Neural progenitor cell (in vitro differentiated cells): ENCODE measurements around the gene XPA. TPM values are rescaled to one million over a fixed set of nuclear protein-coding genes. Genes with fewer than 3 reads are reported as not detected.

Experiments
- DNase-seq: peaks from one replicate; pipeline ENCODE4 v3.0.0-alpha.2; 2016; ENCODE audit warnings: low spot score
- H2AFZ ChIP-seq: fragments of 200-600 bp; sonication (generic); replicated peaks from 2 replicates; pipeline ENCODE4 v1.6.1; 2016; ENCODE audit warnings: antibody characterized with exemption
- H3F3A ChIP-seq: fragments of 200-600 bp; sonication (generic); 2 replicates; pipeline ENCODE4 v1.6.1; 2016; ENCODE audit warnings: antibody characterized with exemption, low read depth
- H3K27ac ChIP-seq: fragments of 200-600 bp; sonication (generic); 2 replicates; pipeline ENCODE4 v1.5.1; 2016; ENCODE audit warnings: mild to moderate bottlenecking
- H3K27me3 ChIP-seq: fragments of 200-600 bp; sonication (generic); 2 replicates; pipeline ENCODE4 v1.6.1; 2016; ENCODE audit warnings: mild to moderate bottlenecking, moderate library complexity
- H3K36me3 ChIP-seq: fragments of 200-600 bp; sonication (generic); 2 replicates; pipeline ENCODE4 v1.5.1; 2016
- H3K4me1 ChIP-seq: fragments of 200-600 bp; sonication (generic); 2 replicates; pipeline ENCODE4 v1.6.1; 2016; ENCODE audit warnings: mixed run types
- H3K4me2 ChIP-seq: fragments of 200-600 bp; sonication (generic); 2 replicates; pipeline ENCODE4 v1.6.1; 2016
- H3K4me3 ChIP-seq: fragments of 200-600 bp; sonication (generic); 2 replicates; pipeline ENCODE4 v1.5.1; 2016
- H3K79me2 ChIP-seq: fragments of 200-600 bp; sonication (generic); 2 replicates; pipeline ENCODE4 v1.6.1; 2016; ENCODE audit warnings: low read depth
- H3K9ac ChIP-seq: fragments of 200-600 bp; sonication (generic); 2 replicates; pipeline ENCODE4 v1.6.1; 2016
- H3K9me3 ChIP-seq: fragments of 200-600 bp; sonication (generic); 2 replicates; pipeline ENCODE4 v1.5.1; 2016; ENCODE audit warnings: low read depth
- H4K20me1 ChIP-seq: fragments of 200-600 bp; sonication (generic); 2 replicates; pipeline ENCODE4 v1.6.1; 2016; ENCODE audit warnings: low read depth
- H3K27ac Mint-ChIP-seq: 3 replicates; pipeline ENCODE4 v1.8.0; 2021; ENCODE audit warnings: mixed read lengths
- H3K27me3 Mint-ChIP-seq: 2 replicates; pipeline ENCODE4 v1.8.0; 2022; ENCODE audit warnings: low read depth, mild to moderate bottlenecking, inconsistent platforms, moderate library complexity, mixed read lengths; ENCODE audit not compliant: insufficient read depth
- H3K36me3 Mint-ChIP-seq: 3 replicates; pipeline ENCODE4 v1.8.0; 2021; ENCODE audit warnings: mixed read lengths
- H3K4me1 Mint-ChIP-seq: 3 replicates; pipeline ENCODE4 v1.8.0; 2021; ENCODE audit warnings: mixed read lengths
- H3K4me3 Mint-ChIP-seq: 3 replicates; pipeline ENCODE4 v1.8.0; 2021; ENCODE audit warnings: mild to moderate bottlenecking, moderate library complexity, mixed read lengths
- H3K9me3 Mint-ChIP-seq: 3 replicates; pipeline ENCODE4 v1.8.0; 2020; ENCODE audit warnings: mixed read lengths
- CTCF ChIP-seq: fragments of 200-600 bp; sonication (generic); IDR thresholded peaks from 2 replicates; pipeline ENCODE4 v1.5.1; 2017; ENCODE audit warnings: antibody characterized with exemption, mild to moderate bottlenecking
- EZH2 ChIP-seq: fragments of 200-600 bp; sonication (generic); IDR thresholded peaks from 2 replicates; pipeline ENCODE4 v1.6.1; 2017; ENCODE audit warnings: antibody characterized with exemption, mild to moderate bottlenecking, moderate library complexity
- EZH2phosphoT487 ChIP-seq: fragments of 200-600 bp; sonication (generic); IDR thresholded peaks from 2 replicates; pipeline ENCODE4 v1.6.1; 2017; ENCODE audit warnings: antibody characterized with exemption
- total RNA-seq: library from RNA; depleted of rRNA; stranded (reverse); fragments of >200 nt; gene quantifications from 2 replicates; pipeline ENCODE4 v1.2.3, GENCODE V29; 2015; ENCODE audit warnings: low replicate concordance

The XPA gene
- total RNA-seq, 1 donor from 2014 or later = 9.2 TPM

- Histone ChIP-seq H3K4me2 (peak overlapping the region; percentile 39), H3K9me3 (no peaks in the 10 kb centered on the region), H3F3A (peaks cover 9% of the 10 kb centered on the region), H3K4me3 (no peak overlapping the region), H2AFZ (no peak overlapping the region), H3K36me3 (no peaks in the 10 kb centered on the region), H3K27ac (no peak overlapping the region), H4K20me1 (peaks cover 7% of the 10 kb centered on the region), H3K9ac (no peak overlapping the region), H3K79me2 (no peaks in the 10 kb centered on the region), H3K4me1 (no peaks in the 10 kb centered on the region), H3K27me3 (peaks cover 60% of the 10 kb centered on the region)
- DNase-seq = peak; percentile 44
- no peak overlapping the region for H3K4me3 Mint-ChIP-seq
- H3K27me3 Mint-ChIP-seq = peaks cover 5% of the 10 kb centered on the region
- H3K4me1 Mint-ChIP-seq = no peaks in the 10 kb centered on the region
- no peak for TF ChIP-seq EZH2
- TF ChIP-seq CTCF = no peak
- H3K36me3 Mint-ChIP-seq = no peaks in the 10 kb centered on the region
- no peaks in the 10 kb centered on the region for H3K9me3 Mint-ChIP-seq
- no peak overlapping the region for H3K27ac Mint-ChIP-seq
Measured at GRCh38 chr9:97711223-97711626, 14.1 kb upstream of the XPA start.

- H3F3A ChIP-seq = peaks cover 9% of the 10 kb centered on the region
- no peaks in the 10 kb centered on the region for H3K4me1 Mint-ChIP-seq
- H3K27me3 Mint-ChIP-seq = peaks cover 5% of the 10 kb centered on the region
- H2AFZ ChIP-seq = no peak overlapping the region
- peak; percentile 85 for DNase-seq
- no peaks in the 10 kb centered on the region for H3K4me1 ChIP-seq
- no peaks in the 10 kb centered on the region for H3K79me2 ChIP-seq
- no peak overlapping the region for H3K27ac ChIP-seq
- no peaks in the 10 kb centered on the region for H3K36me3 ChIP-seq
- no peak overlapping the region for H3K27ac Mint-ChIP-seq
- H3K9me3 ChIP-seq = no peaks in the 10 kb centered on the region
- H4K20me1 ChIP-seq = peaks cover 7% of the 10 kb centered on the region
- peaks cover 66% of the 10 kb centered on the region for H3K27me3 ChIP-seq
- H3K9me3 Mint-ChIP-seq = no peaks in the 10 kb centered on the region
- no peak overlapping the region for H3K4me3 ChIP-seq
- H3K9ac ChIP-seq = no peak overlapping the region
- TF ChIP-seq CTCF = peak; percentile 89
- TF ChIP-seq EZH2phosphoT487 = no peak
- H3K36me3 Mint-ChIP-seq = no peaks in the 10 kb centered on the region
- H3K4me3 Mint-ChIP-seq = no peak overlapping the region
- H3K4me2 ChIP-seq = peak overlapping the region; percentile 39
Measured at GRCh38 chr9:97710356-97711222, 13.4 kb upstream of the XPA start.

- Mint-ChIP-seq H3K27me3 (peaks cover 3% of the 10 kb centered on the region), H3K4me3 (no peak overlapping the region), H3K27ac (no peak overlapping the region), H3K9me3 (no peaks in the 10 kb centered on the region), H3K4me1 (peaks cover 14% of the 10 kb centered on the region), H3K36me3 (no peaks in the 10 kb centered on the region)
- no peak overlapping the region for H3K9ac ChIP-seq
- H3K79me2 ChIP-seq = no peaks in the 10 kb centered on the region
- no peak overlapping the region for H2AFZ ChIP-seq
- no peaks in the 10 kb centered on the region for H3K36me3 ChIP-seq
- TF ChIP-seq EZH2phosphoT487 = no peak
- TF ChIP-seq EZH2 = no peak
- TF ChIP-seq CTCF = no peak
- H4K20me1 ChIP-seq = peaks cover 6% of the 10 kb centered on the region
- H3K27ac ChIP-seq = no peak overlapping the region
- peaks cover 48% of the 10 kb centered on the region for H3K27me3 ChIP-seq
- H3K4me3 ChIP-seq = no peak overlapping the region
- H3K4me1 ChIP-seq = no peaks in the 10 kb centered on the region
- H3K4me2 ChIP-seq = no peak overlapping the region
- peaks cover 5% of the 10 kb centered on the region for H3F3A ChIP-seq
- no peak for DNase-seq
- no peaks in the 10 kb centered on the region for H3K9me3 ChIP-seq
Measured at GRCh38 chr9:97706246-97706645, 9.1 kb upstream of the XPA start.
